Measurements from ENCODE around the gene SLC35A5. TPM values are rescaled to one million over a fixed set of nuclear protein-coding genes. Genes with fewer than 3 reads are reported as not detected.

SLC35A5 gene
- total RNA-seq, 1 donor from 2014 or later, result 30.5 TPM

DNA sequence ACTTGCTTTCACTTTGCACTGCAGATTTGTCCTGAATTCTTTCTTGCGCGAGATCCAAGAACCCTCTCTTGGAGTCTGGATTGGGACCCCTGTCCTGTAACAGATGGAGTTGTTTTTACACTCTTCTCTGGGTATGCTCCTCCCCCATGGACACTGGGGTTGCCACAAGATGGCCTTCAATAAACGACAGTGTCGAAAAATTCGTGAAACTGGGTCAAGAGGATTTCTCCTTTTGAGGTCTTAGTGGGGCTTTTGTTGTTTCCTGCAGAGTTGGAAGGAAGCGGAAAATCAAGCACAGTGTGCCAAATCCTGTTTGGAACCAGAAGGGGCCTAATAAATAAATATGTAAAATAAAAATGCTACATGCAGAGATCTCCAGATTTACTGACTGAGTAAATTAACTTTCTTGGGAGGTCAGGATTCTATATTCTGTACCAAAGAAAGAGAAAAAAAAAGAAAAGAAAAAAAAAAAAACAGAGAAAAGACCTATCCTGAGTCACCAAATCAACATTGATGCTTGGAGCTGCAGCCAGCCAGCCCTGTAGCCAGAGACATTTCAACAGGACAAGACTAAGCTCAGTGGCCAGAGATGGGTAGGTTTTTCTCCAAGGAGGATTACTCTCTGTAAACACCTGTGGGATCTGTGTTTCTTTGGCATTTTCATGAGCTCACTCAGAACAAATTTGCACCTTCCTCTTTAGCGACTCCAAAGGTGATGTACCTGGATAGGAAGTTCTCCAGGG lies 54.3 kb downstream of the SLC35A5 start:
- TF ChIP-seq CTCF (IDR thresholded peaks at IDR 0.05; ENCODE audit: insufficient read depth, low read length, poor library complexity, severe bottlenecking), result no peak
- H3K36me3 ChIP-seq (ENCODE audit: control insufficient read depth, insufficient read depth, low read length), result no peaks in the 10 kb centered on the region
- no peak for DNase-seq (ENCODE audit: low read depth)

GRCh38 chr3:112617285-112617684 lies 55.4 kb downstream of the SLC35A5 start:
- H3K36me3 ChIP-seq (ENCODE audit: control insufficient read depth, insufficient read depth, low read length), result no peaks in the 10 kb centered on the region
- no peak overlapping the region for H3K4me3 ChIP-seq (ENCODE audit: low read depth, low read length)
- DNase-seq (ENCODE audit: low read depth), result no peak
- no peaks in the 10 kb centered on the region for H3K27me3 ChIP-seq (ENCODE audit: control insufficient read depth, insufficient read depth, low read length)
- no peak for TF ChIP-seq CTCF (IDR thresholded peaks at IDR 0.05; ENCODE audit: insufficient read depth, low read length, poor library complexity, severe bottlenecking)

More for the DNA sequence above, 54.3 kb downstream of the SLC35A5 start:
- Histone ChIP-seq H3K4me3 (ENCODE audit: low read depth, low read length) (no peak overlapping the region), H3K27me3 (ENCODE audit: control insufficient read depth, insufficient read depth, low read length) (no peaks in the 10 kb centered on the region)

DNA sequence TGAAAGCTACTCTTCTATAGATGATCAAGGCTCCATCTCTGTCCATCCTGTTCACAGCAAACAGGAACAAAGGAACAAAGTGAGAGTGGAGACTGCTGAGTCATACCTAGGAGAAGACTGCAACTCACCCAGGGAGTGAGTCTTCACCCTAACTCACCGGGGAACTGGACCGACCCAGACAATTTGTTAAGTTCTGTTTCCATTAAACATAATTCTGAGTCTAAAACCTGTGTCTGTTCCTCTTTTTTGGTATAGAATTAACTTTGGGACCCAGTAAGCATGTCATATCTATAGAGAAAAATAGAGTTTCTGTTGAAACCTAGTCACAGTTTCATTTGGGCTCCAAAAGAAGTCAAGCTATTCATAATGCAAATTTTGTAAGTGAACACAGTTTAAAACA lies 57.5 kb downstream of the SLC35A5 start:
- no peak for DNase-seq (ENCODE audit: low read depth)
- no peak for TF ChIP-seq CTCF (IDR thresholded peaks at IDR 0.05; ENCODE audit: insufficient read depth, low read length, poor library complexity, severe bottlenecking)
- H3K27me3 ChIP-seq (ENCODE audit: control insufficient read depth, insufficient read depth, low read length), result no peaks in the 10 kb centered on the region
- H3K36me3 ChIP-seq (ENCODE audit: control insufficient read depth, insufficient read depth, low read length), result no peaks in the 10 kb centered on the region
- H3K4me3 ChIP-seq (ENCODE audit: low read depth, low read length), result no peak overlapping the region

DNA sequence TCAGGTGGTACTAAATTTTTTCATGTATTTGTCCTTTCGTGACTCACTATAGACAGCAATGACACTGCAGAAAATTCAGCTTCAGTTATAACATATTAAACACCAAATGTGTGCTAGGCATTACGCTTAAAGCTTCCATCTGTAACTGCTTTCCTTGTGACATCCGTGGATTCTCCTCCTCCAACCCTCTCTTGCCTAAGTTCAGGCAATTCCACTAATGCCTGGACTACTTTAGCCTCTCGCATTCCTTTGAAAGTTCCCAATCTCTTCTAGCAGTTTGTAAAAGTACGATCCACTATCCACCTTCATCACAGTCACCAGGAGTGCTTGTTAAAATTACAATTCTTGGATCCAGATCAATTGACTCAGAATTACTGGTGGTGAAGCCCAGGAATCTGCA lies 61.4 kb downstream of the SLC35A5 start:
- no peak overlapping the region for H3K4me3 ChIP-seq (ENCODE audit: low read depth, low read length)
- no peaks in the 10 kb centered on the region for H3K36me3 ChIP-seq (ENCODE audit: control insufficient read depth, insufficient read depth, low read length)
- no peak for DNase-seq (ENCODE audit: low read depth)
- no peak for TF ChIP-seq CTCF (IDR thresholded peaks at IDR 0.05; ENCODE audit: insufficient read depth, low read length, poor library complexity, severe bottlenecking)
- H3K27me3 ChIP-seq (ENCODE audit: control insufficient read depth, insufficient read depth, low read length), result no peaks in the 10 kb centered on the region

- no peak for DNase-seq (ENCODE audit: low read depth)
- TF ChIP-seq CTCF (IDR thresholded peaks at IDR 0.05; ENCODE audit: insufficient read depth, low read length, poor library complexity, severe bottlenecking), result no peak
- H3K4me3 ChIP-seq (ENCODE audit: low read depth, low read length), result no peak overlapping the region
- H3K36me3 ChIP-seq (ENCODE audit: control insufficient read depth, insufficient read depth, low read length), result no peaks in the 10 kb centered on the region
- no peaks in the 10 kb centered on the region for H3K27me3 ChIP-seq (ENCODE audit: control insufficient read depth, insufficient read depth, low read length)
Measured at GRCh38 chr3:112623717-112624116, 61.9 kb downstream of the SLC35A5 start.

- Histone ChIP-seq H3K4me3 (ENCODE audit: low read depth, low read length) (no peak overlapping the region), H3K36me3 (ENCODE audit: control insufficient read depth, insufficient read depth, low read length) (no peaks in the 10 kb centered on the region), H3K27me3 (ENCODE audit: control insufficient read depth, insufficient read depth, low read length) (no peaks in the 10 kb centered on the region)
- no peak for TF ChIP-seq CTCF (IDR thresholded peaks at IDR 0.05; ENCODE audit: insufficient read depth, low read length, poor library complexity, severe bottlenecking)
- no peak for DNase-seq (ENCODE audit: low read depth)
Measured at GRCh38 chr3:112627419-112627818, 65.6 kb downstream of the SLC35A5 start.
